ENCODE measurements around the gene CHRNA3.
"Not testable (repeated sequence)": the region's sequence is repeated elsewhere in the genome, so short reads cannot be mapped to it uniquely, and the experiment has no call there.

Gene CHRNA3

DNA sequence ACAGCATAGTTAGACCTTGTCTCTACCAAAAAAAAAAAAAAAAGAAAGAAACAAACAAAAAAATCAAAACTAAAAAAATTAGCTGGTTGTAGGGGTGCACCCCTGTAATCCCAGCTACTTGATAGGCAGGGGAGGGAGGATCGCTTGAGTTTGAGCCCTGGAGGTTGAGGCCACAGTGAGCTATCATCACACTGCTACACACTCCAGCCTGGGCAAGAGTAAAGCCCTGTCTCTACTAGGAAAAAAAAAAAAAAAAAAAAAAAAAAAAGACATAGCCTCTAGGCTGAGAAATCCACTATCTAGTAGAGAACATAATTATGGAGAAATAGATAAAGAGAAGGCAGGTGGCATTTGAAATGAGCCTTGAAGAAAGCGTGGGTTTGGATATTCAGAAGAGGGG, 57.7 kb downstream of the CHRNA3 start:
- Histone ChIP-seq H3K27ac (no peak overlapping the region), H3K27me3 (ENCODE audit: insufficient read depth, low read depth, severe bottlenecking) (no peaks in the 10 kb centered on the region), H3K4me3 (ENCODE audit: low read depth, low read length) (no peak overlapping the region), H3K9me3 (ENCODE audit: severe bottlenecking) (no peaks in the 10 kb centered on the region), H3K36me3 (no peaks in the 10 kb centered on the region)
- no peak for TF ChIP-seq CTCF (IDR thresholded peaks at IDR 0.05; ENCODE audit: low read depth, low read length)
- DNase-seq = no peak

DNA sequence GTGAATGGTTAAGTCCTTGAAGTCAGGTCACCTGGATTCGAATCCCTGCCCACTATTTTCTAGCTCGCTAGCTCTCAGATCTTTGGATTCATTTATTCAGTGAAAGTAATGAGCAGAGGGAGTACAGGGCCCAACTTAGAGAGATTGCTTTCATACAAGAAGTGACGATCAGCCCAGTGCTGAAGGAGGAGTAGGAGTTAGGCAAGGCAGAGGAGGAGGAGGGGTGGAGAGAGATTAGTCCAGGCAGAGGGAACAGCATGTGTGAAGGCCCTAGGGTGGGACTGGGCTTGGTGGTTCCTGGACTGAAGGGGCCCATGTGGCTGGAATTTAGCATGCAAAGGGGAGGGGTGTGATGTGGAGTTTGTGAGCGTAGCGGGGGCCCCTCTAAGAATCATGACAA, 59.3 kb downstream of the CHRNA3 start:
- no peaks in the 10 kb centered on the region for H3K27me3 ChIP-seq (ENCODE audit: insufficient read depth, low read depth, severe bottlenecking)
- TF ChIP-seq CTCF (IDR thresholded peaks at IDR 0.05; ENCODE audit: low read depth, low read length) = no peak
- no peaks in the 10 kb centered on the region for H3K36me3 ChIP-seq
- peaks cover 2% of the 10 kb centered on the region for H3K9me3 ChIP-seq (ENCODE audit: severe bottlenecking)
- DNase-seq = peak; percentile 28
- H3K27ac ChIP-seq = no peak overlapping the region; the same call in 1 of the 2 replicates
- no peak overlapping the region; the same call in 1 of the 2 replicates for H3K4me3 ChIP-seq (ENCODE audit: low read depth, low read length)

DNA sequence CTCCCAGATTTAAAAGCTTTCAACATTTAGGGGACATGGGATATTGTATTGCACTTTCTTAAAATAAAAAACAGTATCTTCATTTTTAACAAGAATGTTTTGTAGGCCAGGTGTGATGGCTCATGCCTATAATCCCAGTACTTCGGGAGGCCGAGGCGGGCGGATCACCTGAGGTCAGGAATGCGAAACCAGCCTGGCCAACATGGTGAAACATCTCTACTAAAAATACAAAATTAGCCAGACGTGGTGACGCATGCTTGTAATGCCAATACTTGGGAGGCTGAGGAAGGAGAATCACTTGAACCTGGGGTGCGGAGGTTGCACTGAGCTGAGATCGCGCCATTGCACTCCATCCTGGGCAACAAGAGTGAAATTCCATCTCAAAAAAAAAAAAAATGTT, 60.6 kb downstream of the CHRNA3 start:
- H3K4me3 ChIP-seq (ENCODE audit: low read depth, low read length); H3K27ac ChIP-seq; DNase-seq; H3K27me3 ChIP-seq (ENCODE audit: insufficient read depth, low read depth, severe bottlenecking); H3K9me3 ChIP-seq (ENCODE audit: severe bottlenecking); H3K36me3 ChIP-seq: not testable (repeated sequence)

DNA sequence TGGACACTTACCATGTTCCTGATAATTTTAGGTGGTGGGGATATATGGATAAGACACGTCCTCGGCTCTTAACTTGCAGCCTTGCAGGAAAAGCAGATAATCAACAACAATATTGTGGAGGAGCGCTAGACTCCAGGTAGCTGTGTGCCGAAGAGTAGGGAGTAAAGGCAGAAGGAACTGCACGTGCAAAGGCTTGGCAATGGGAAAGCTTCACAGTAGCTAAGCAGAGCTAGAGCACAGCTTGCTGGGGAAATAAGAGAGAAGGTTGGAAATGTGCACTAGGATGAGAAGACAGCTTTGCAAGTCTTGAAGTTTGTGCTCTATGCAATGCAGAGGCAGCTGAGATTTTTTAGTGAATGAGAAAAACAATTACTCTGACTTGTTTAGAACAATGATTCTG, 68.2 kb downstream of the CHRNA3 start:
- H3K4me3 ChIP-seq (ENCODE audit: low read depth, low read length) = no peak overlapping the region
- TF ChIP-seq CTCF (IDR thresholded peaks at IDR 0.05; ENCODE audit: low read depth, low read length) = no peak
- H3K27ac ChIP-seq = no peak overlapping the region
- no peak for DNase-seq
- H3K36me3 ChIP-seq = peaks cover 30% of the 10 kb centered on the region
- H3K9me3 ChIP-seq (ENCODE audit: severe bottlenecking) = peaks cover 1% of the 10 kb centered on the region
- H3K27me3 ChIP-seq (ENCODE audit: insufficient read depth, low read depth, severe bottlenecking) = no peaks in the 10 kb centered on the region

- no peaks in the 10 kb centered on the region for H3K27me3 ChIP-seq (ENCODE audit: insufficient read depth, low read depth, severe bottlenecking)
- H3K9me3 ChIP-seq (ENCODE audit: severe bottlenecking) = no peaks in the 10 kb centered on the region
- no peak overlapping the region for H3K4me3 ChIP-seq (ENCODE audit: low read depth, low read length)
- TF ChIP-seq CTCF (IDR thresholded peaks at IDR 0.05; ENCODE audit: low read depth, low read length) = no peak
- peaks cover 37% of the 10 kb centered on the region for H3K36me3 ChIP-seq
- no peak for DNase-seq
- H3K27ac ChIP-seq = no peak overlapping the region
Observed at GRCh38 chr15:78551902-78552301, 68.9 kb downstream of the CHRNA3 start.

DNA sequence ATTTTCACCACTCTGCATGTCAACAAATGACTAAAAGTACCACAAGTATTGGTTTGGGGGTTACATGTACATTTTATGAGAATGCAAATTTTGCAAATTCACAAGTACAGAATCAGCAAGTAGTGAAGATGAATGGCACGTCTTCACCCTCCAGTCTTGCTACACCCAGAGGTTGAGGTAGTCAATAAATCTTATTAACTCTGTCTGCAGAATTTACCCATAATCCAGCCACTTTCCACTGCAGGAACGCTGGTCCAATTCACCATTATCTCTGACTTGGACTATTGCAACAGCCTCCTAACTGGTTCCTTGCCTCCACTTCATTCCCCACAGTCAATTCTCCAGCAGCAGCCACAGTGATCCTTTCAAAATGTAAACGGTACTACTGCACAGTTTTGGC, 70.0 kb downstream of the CHRNA3 start:
- no peak for DNase-seq
- Histone ChIP-seq H3K36me3 (peaks cover 48% of the 10 kb centered on the region), H3K4me3 (ENCODE audit: low read depth, low read length) (no peak overlapping the region), H3K27ac (no peak overlapping the region), H3K9me3 (ENCODE audit: severe bottlenecking) (no peaks in the 10 kb centered on the region), H3K27me3 (ENCODE audit: insufficient read depth, low read depth, severe bottlenecking) (no peaks in the 10 kb centered on the region)
- TF ChIP-seq CTCF (IDR thresholded peaks at IDR 0.05; ENCODE audit: low read depth, low read length) = no peak
